ENCODE measurements around the gene SERBP1.

DNA sequence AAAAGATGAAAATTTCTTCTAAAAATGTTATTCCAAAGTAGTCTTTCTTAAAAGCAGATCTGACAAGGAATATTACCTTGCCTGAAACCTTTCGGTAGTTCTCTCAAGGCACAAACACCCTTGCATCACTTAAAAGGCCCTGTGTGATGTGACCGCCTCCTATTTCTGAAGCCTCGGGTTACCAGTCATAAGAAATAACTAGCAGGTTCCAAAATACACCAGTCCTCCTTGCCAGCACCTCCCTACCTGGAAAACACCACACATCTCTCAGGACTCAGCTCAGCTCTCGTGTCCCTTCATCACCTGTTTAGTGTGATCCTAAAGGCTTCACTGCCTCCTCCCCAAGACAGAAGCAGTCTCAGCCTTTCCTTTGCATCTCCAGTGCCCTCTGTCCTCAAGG lies 35.7 kb downstream of the SERBP1 start:
- TF ChIP-seq, protein P1, sequence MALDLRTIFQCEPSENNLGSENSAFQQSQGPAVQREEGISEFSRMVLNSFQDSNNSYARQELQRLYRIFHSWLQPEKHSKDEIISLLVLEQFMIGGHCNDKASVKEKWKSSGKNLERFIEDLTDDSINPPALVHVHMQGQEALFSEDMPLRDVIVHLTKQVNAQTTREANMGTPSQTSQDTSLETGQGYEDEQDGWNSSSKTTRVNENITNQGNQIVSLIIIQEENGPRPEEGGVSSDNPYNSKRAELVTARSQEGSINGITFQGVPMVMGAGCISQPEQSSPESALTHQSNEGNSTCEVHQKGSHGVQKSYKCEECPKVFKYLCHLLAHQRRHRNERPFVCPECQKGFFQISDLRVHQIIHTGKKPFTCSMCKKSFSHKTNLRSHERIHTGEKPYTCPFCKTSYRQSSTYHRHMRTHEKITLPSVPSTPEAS (tag by site-specific recombination; IDR thresholded peaks at IDR 0.05), result no peak
- no peak for TF ChIP-seq KLF16 (tag by site-specific recombination; IDR thresholded peaks at IDR 0.05)
- no peak for TF ChIP-seq ZNF366 (tag by site-specific recombination; conservative IDR thresholded peaks at IDR 0.05)
- no peak for TF ChIP-seq ZNF660 (tag by site-specific recombination; IDR thresholded peaks at IDR 0.05)
- TF ChIP-seq, protein P2, sequence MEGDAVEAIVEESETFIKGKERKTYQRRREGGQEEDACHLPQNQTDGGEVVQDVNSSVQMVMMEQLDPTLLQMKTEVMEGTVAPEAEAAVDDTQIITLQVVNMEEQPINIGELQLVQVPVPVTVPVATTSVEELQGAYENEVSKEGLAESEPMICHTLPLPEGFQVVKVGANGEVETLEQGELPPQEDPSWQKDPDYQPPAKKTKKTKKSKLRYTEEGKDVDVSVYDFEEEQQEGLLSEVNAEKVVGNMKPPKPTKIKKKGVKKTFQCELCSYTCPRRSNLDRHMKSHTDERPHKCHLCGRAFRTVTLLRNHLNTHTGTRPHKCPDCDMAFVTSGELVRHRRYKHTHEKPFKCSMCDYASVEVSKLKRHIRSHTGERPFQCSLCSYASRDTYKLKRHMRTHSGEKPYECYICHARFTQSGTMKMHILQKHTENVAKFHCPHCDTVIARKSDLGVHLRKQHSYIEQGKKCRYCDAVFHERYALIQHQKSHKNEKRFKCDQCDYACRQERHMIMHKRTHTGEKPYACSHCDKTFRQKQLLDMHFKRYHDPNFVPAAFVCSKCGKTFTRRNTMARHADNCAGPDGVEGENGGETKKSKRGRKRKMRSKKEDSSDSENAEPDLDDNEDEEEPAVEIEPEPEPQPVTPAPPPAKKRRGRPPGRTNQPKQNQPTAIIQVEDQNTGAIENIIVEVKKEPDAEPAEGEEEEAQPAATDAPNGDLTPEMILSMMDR (tag by site-specific recombination; IDR thresholded peaks at IDR 0.05), result no peak
- no peak for TF ChIP-seq ZNF549 (tag by site-specific recombination; IDR thresholded peaks at IDR 0.05)
- TF ChIP-seq, protein P3, sequence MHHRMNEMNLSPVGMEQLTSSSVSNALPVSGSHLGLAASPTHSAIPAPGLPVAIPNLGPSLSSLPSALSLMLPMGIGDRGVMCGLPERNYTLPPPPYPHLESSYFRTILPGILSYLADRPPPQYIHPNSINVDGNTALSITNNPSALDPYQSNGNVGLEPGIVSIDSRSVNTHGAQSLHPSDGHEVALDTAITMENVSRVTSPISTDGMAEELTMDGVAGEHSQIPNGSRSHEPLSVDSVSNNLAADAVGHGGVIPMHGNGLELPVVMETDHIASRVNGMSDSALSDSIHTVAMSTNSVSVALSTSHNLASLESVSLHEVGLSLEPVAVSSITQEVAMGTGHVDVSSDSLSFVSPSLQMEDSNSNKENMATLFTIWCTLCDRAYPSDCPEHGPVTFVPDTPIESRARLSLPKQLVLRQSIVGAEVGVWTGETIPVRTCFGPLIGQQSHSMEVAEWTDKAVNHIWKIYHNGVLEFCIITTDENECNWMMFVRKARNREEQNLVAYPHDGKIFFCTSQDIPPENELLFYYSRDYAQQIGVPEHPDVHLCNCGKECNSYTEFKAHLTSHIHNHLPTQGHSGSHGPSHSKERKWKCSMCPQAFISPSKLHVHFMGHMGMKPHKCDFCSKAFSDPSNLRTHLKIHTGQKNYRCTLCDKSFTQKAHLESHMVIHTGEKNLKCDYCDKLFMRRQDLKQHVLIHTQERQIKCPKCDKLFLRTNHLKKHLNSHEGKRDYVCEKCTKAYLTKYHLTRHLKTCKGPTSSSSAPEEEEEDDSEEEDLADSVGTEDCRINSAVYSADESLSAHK (tag by site-specific recombination; IDR thresholded peaks at IDR 0.05), result no peak
- TF ChIP-seq ZNF76 (tag by site-specific recombination; IDR thresholded peaks at IDR 0.05; ENCODE audit: borderline replicate concordance, low read depth), result no peak
- no peak for TF ChIP-seq ZNF394 (tag by site-specific recombination; IDR thresholded peaks at IDR 0.05; ENCODE audit: borderline replicate concordance)
- TF ChIP-seq, protein P4, sequence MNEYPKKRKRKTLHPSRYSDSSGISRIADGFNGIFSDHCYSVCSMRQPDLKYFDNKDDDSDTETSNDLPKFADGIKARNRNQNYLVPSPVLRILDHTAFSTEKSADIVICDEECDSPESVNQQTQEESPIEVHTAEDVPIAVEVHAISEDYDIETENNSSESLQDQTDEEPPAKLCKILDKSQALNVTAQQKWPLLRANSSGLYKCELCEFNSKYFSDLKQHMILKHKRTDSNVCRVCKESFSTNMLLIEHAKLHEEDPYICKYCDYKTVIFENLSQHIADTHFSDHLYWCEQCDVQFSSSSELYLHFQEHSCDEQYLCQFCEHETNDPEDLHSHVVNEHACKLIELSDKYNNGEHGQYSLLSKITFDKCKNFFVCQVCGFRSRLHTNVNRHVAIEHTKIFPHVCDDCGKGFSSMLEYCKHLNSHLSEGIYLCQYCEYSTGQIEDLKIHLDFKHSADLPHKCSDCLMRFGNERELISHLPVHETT (tag by site-specific recombination; IDR thresholded peaks at IDR 0.05), result no peak
- TF ChIP-seq, protein P5, sequence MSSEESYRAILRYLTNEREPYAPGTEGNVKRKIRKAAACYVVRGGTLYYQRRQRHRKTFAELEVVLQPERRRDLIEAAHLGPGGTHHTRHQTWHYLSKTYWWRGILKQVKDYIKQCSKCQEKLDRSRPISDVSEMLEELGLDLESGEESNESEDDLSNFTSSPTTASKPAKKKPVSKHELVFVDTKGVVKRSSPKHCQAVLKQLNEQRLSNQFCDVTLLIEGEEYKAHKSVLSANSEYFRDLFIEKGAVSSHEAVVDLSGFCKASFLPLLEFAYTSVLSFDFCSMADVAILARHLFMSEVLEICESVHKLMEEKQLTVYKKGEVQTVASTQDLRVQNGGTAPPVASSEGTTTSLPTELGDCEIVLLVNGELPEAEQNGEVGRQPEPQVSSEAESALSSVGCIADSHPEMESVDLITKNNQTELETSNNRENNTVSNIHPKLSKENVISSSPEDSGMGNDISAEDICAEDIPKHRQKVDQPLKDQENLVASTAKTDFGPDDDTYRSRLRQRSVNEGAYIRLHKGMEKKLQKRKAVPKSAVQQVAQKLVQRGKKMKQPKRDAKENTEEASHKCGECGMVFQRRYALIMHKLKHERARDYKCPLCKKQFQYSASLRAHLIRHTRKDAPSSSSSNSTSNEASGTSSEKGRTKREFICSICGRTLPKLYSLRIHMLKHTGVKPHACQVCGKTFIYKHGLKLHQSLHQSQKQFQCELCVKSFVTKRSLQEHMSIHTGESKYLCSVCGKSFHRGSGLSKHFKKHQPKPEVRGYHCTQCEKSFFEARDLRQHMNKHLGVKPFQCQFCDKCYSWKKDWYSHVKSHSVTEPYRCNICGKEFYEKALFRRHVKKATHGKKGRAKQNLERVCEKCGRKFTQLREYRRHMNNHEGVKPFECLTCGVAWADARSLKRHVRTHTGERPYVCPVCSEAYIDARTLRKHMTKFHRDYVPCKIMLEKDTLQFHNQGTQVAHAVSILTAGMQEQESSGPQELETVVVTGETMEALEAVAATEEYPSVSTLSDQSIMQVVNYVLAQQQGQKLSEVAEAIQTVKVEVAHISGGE (tag by site-specific recombination; conservative IDR thresholded peaks at IDR 0.05; ENCODE audit: low read depth), result no peak
- TF ChIP-seq ZNF16 (tag by site-specific recombination; IDR thresholded peaks at IDR 0.05; ENCODE audit: low read depth), result no peak
- TF ChIP-seq ZBTB1 (tag by site-specific recombination; IDR thresholded peaks at IDR 0.05), result no peak
- TF ChIP-seq ZNF311 (tag by site-specific recombination; IDR thresholded peaks at IDR 0.05; ENCODE audit: borderline replicate concordance), result no peak
